H9 (cell line): ENCODE data around the gene ISG15. TPM values are rescaled to one million over a fixed set of nuclear protein-coding genes. Genes with fewer than 3 reads are reported as not detected.
"Not testable (repeated sequence)": the region's sequence is repeated elsewhere in the genome, so short reads cannot be mapped to it uniquely, and the experiment has no call there.

Source experiments
- DNase-seq: peaks from one replicate; pipeline ENCODE4 v3.0.0-alpha.2; 2017
- H2AFZ ChIP-seq: one replicate; pipeline ENCODE4 v1.6.1; 2013; ENCODE audit warnings: mild to moderate bottlenecking, low read length, control low read depth, moderate library complexity
- H2AK5ac ChIP-seq: 2 replicates; pipeline ENCODE4 v1.6.1; 2013; ENCODE audit warnings: low read length, control low read depth, mixed read lengths; ENCODE audit not compliant: insufficient read length
- H2BK120ac ChIP-seq: one replicate; pipeline ENCODE4 v1.6.1; 2013; ENCODE audit warnings: low read depth, mild to moderate bottlenecking, low read length, control low read depth, inconsistent platforms; ENCODE audit not compliant: poor library complexity, severe bottlenecking
- H2BK12ac ChIP-seq: 2 replicates; pipeline ENCODE4 v1.6.1; 2013; ENCODE audit warnings: low read length, control low read depth, mixed read lengths, low read depth; ENCODE audit not compliant: insufficient read length
- H2BK15ac ChIP-seq: 2 replicates; pipeline ENCODE4 v1.6.1; 2013; ENCODE audit warnings: low read depth, low read length, control low read depth
- H2BK20ac ChIP-seq: one replicate; pipeline ENCODE4 v1.6.1; 2013; ENCODE audit warnings: low read depth, mild to moderate bottlenecking, low read length, control low read depth, inconsistent platforms; ENCODE audit not compliant: poor library complexity, severe bottlenecking
- H2BK5ac ChIP-seq: 2 replicates; pipeline ENCODE4 v1.6.1; 2013; ENCODE audit warnings: low read length, control low read depth, mixed read lengths; ENCODE audit not compliant: insufficient read length
- H3K14ac ChIP-seq: 2 replicates; pipeline ENCODE4 v1.6.1; 2013; ENCODE audit warnings: low read length, control low read depth; ENCODE audit not compliant: insufficient read depth
- H3K18ac ChIP-seq: 2 replicates; pipeline ENCODE4 v1.6.1; 2013; ENCODE audit warnings: low read depth, mild to moderate bottlenecking, mixed read lengths, low read length, control low read depth; ENCODE audit not compliant: insufficient read length
- H3K23ac ChIP-seq: 2 replicates; pipeline ENCODE4 v1.6.1; 2013; ENCODE audit warnings: low read length, control low read depth, mixed read lengths, low read depth; ENCODE audit not compliant: insufficient read length
- H3K23me2 ChIP-seq: 2 replicates; pipeline ENCODE4 v1.6.1; 2013; ENCODE audit warnings: low read depth, mild to moderate bottlenecking, mixed read lengths, low read length, control low read depth; ENCODE audit not compliant: insufficient read length, poor library complexity, severe bottlenecking
- H3K27ac ChIP-seq: 2 replicates; pipeline ENCODE4 v1.5.1; 2013; ENCODE audit warnings: low read length, control low read depth, mixed read lengths, low read depth; ENCODE audit not compliant: insufficient read length
- H3K27me3 ChIP-seq: 2 replicates; pipeline ENCODE4 v1.6.1; 2013; ENCODE audit warnings: low read length, control low read depth, inconsistent platforms; ENCODE audit not compliant: insufficient read depth
- H3K4ac ChIP-seq: 2 replicates; pipeline ENCODE4 v1.6.1; 2013; ENCODE audit warnings: low read depth, mild to moderate bottlenecking, control low read depth, inconsistent platforms, low read length, moderate library complexity
- H3K4me1 ChIP-seq: 2 replicates; pipeline ENCODE4 v1.6.1; 2013; ENCODE audit warnings: low read length, control low read depth, inconsistent platforms; ENCODE audit not compliant: insufficient read depth
- H3K4me2 ChIP-seq: 2 replicates; pipeline ENCODE4 v1.6.1; 2013; ENCODE audit warnings: low read length, control low read depth, mixed read lengths; ENCODE audit not compliant: insufficient read length, insufficient read depth
- H3K56ac ChIP-seq: 2 replicates; pipeline ENCODE4 v1.6.1; 2013; ENCODE audit warnings: low read depth, mild to moderate bottlenecking, mixed read lengths, low read length, control low read depth; ENCODE audit not compliant: insufficient read length
- H3K79me1 ChIP-seq: 2 replicates; pipeline ENCODE4 v1.6.1; 2013; ENCODE audit warnings: low read depth, mild to moderate bottlenecking, moderate library complexity, low read length, control low read depth, inconsistent platforms; ENCODE audit not compliant: insufficient read depth, poor library complexity, severe bottlenecking
- H3K79me2 ChIP-seq: 2 replicates; pipeline ENCODE4 v1.6.1; 2013; ENCODE audit warnings: low read length, control low read depth, inconsistent platforms; ENCODE audit not compliant: insufficient read depth
- H3K9ac ChIP-seq: 2 replicates; pipeline ENCODE4 v1.6.1; 2013; ENCODE audit warnings: low read length, control low read depth, mixed read lengths; ENCODE audit not compliant: insufficient read length; ENCODE audit errors: extremely low read depth
- H3K9me3 ChIP-seq: one replicate; pipeline ENCODE4 v1.6.1; 2013; ENCODE audit warnings: low read depth, low read length, inconsistent platforms; ENCODE audit not compliant: control insufficient read depth
- H3T11ph ChIP-seq: one replicate; pipeline ENCODE4 v1.6.1; 2013; ENCODE audit warnings: mild to moderate bottlenecking, low read length, control low read depth, inconsistent platforms
- H4K20me1 ChIP-seq: one replicate; pipeline ENCODE4 v1.6.1; 2013; ENCODE audit not compliant: control insufficient read depth, insufficient read length, insufficient read depth
- H4K5ac ChIP-seq: 2 replicates; pipeline ENCODE4 v1.6.1; 2013; ENCODE audit warnings: low read depth, mild to moderate bottlenecking, mixed read lengths, low read length, control low read depth; ENCODE audit not compliant: insufficient read length
- H4K8ac ChIP-seq: replicated peaks from 2 replicates; pipeline ENCODE4 v1.6.1; 2013; ENCODE audit warnings: low read length, control low read depth, mixed read lengths, low read depth; ENCODE audit not compliant: insufficient read length
- H4K91ac ChIP-seq: 2 replicates; pipeline ENCODE4 v1.6.1; 2013; ENCODE audit warnings: low read depth, mild to moderate bottlenecking, moderate library complexity, mixed read lengths, low read length, control low read depth; ENCODE audit not compliant: insufficient read length
- H3K27ac Mint-ChIP-seq, 3 experiments: 2 replicates in 2 of 3; 3 replicates in 1 of 3; pipeline ENCODE4 v1.8.0; 2020 to 2021; ENCODE audit warnings: mixed read lengths in 3 of 3, mild to moderate bottlenecking in 1 of 3, moderate library complexity in 1 of 3
- H3K27me3 Mint-ChIP-seq: 2 replicates; pipeline ENCODE4 v1.8.0; 2021; ENCODE audit warnings: low read depth, mild to moderate bottlenecking, moderate library complexity, mixed read lengths
- H3K36me3 Mint-ChIP-seq, 3 experiments: 2 replicates in 2 of 3; 3 replicates in 1 of 3; pipeline ENCODE4 v1.8.0; 2020 to 2021; ENCODE audit warnings: low read depth in 3 of 3, mixed read lengths in 3 of 3; ENCODE audit not compliant: insufficient read depth in 1 of 3
- H3K4me1 Mint-ChIP-seq, 2 experiments: 2 replicates each; pipeline ENCODE4 v1.8.0; 2020; ENCODE audit warnings: mixed read lengths in 2 of 2
- H3K4me3 Mint-ChIP-seq, 2 experiments: 2 replicates in 1 of 2; 3 replicates in 1 of 2; pipeline ENCODE4 v1.8.0; 2020 to 2021; ENCODE audit warnings: mild to moderate bottlenecking in 2 of 2, mixed read lengths in 2 of 2, moderate library complexity in 1 of 2
- H3K9me3 Mint-ChIP-seq, 2 experiments: 2 replicates in 1 of 2; 3 replicates in 1 of 2; pipeline ENCODE4 v1.8.0; 2020; ENCODE audit warnings: mild to moderate bottlenecking in 2 of 2, mixed read lengths in 2 of 2, moderate library complexity in 1 of 2
- WGBS: extraction: QIAGEN DNeasy Blood & Tissue Kit; methylation state at CpG from one replicate; pipeline ENCODE4 v1.1.7; 2013; ENCODE audit warnings: missing lambda C conversion rate, low lambda C conversion rate, mixed read lengths; ENCODE audit not compliant: insufficient read length; ENCODE audit errors: extremely low coverage; 5-methylcytosine and 5-hydroxymethylcytosine counted together
- total RNA-seq: library from RNA; stranded (reverse); gene quantifications from 2 replicates; pipeline ENCODE4 v1.2.1, GENCODE V29; 2021

The ISG15 gene
- total RNA-seq, 1 experiment from 2014 or later, result 39.7 TPM

DNA sequence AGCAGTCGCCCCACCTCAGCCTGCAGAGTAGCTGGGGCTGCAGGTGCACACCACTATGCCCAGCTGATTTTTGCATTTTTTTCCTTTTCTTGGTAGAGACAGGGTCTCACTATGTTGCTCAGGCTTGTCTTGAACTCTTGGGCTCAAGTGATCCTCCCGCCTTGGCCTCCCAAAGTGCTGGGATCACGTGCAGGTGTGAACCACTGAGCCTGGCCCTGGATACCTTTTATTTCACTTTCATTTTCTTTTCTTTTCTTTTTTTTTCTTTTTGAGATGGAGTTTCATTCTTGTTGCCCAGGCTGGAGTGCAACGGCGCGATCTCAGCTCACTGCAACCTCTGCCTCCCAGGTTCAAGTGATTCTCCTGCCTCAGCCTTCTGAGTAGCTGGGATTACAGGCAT lies 22.0 kb upstream of the ISG15 start:
- H3K4me3 Mint-ChIP-seq, H3T11ph ChIP-seq, H4K8ac ChIP-seq, H3K23me2 ChIP-seq, H3K36me3 Mint-ChIP-seq, H3K27ac ChIP-seq, H4K91ac ChIP-seq, H2AK5ac ChIP-seq, H4K5ac ChIP-seq, H2BK20ac ChIP-seq, H3K4me1 Mint-ChIP-seq, H4K20me1 ChIP-seq, H2AFZ ChIP-seq, H3K14ac ChIP-seq, H2BK15ac ChIP-seq, H2BK5ac ChIP-seq, H3K27ac Mint-ChIP-seq, H3K4ac ChIP-seq, DNase-seq, H3K56ac ChIP-seq, H3K79me1 ChIP-seq, H3K9me3 ChIP-seq, H3K4me2 ChIP-seq, H3K23ac ChIP-seq, H2BK120ac ChIP-seq, H2BK12ac ChIP-seq, H3K9ac ChIP-seq, H3K79me2 ChIP-seq, H3K4me1 ChIP-seq, H3K27me3 ChIP-seq, H3K18ac ChIP-seq: not testable (repeated sequence)
- WGBS, result no CpG with 5 or more reads among the region's 6 CpGs
- H3K9me3 Mint-ChIP-seq, result peaks cover 21 to 23% of the 10 kb centered on the region in 2 experiments
- peaks cover 96% of the 10 kb centered on the region for H3K27me3 Mint-ChIP-seq
